Hepatocyte (in vitro differentiated cells): ENCODE results near the gene PINLYP. TPM values are rescaled to one million over a fixed set of nuclear protein-coding genes. Genes with fewer than 3 reads are reported as not detected.

Source experiments
- DNase-seq: peaks from one replicate; pipeline ENCODE4 v3.0.0-alpha.2; 2016; ENCODE audit warnings: low spot score
- H2AFZ ChIP-seq: fragments of 200-600 bp; sonication (generic); 2 replicates; pipeline ENCODE4 v1.6.0; 2016; ENCODE audit warnings: antibody characterized with exemption, mild to moderate bottlenecking
- H3K27ac ChIP-seq: fragments of 200-600 bp; sonication (generic); 2 replicates; pipeline ENCODE4 v1.5.1; 2016; ENCODE audit warnings: mild to moderate bottlenecking
- H3K27me3 ChIP-seq: fragments of 200-600 bp; sonication (generic); 2 replicates; pipeline ENCODE4 v1.6.1; 2016
- H3K36me3 ChIP-seq: fragments of 200-600 bp; sonication (generic); replicated peaks from 2 replicates; pipeline ENCODE4 v1.5.1; 2016; ENCODE audit warnings: low read depth; ENCODE audit not compliant: insufficient read depth
- H3K4me1 ChIP-seq: fragments of 200-600 bp; sonication (generic); 2 replicates; pipeline ENCODE4 v1.5.1; 2016; ENCODE audit warnings: mild to moderate bottlenecking, moderate library complexity; ENCODE audit not compliant: insufficient read depth
- H3K4me2 ChIP-seq: fragments of 200-600 bp; sonication (generic); 2 replicates; pipeline ENCODE4 v1.6.0; 2016
- H3K4me3 ChIP-seq: fragments of 200-600 bp; sonication (generic); 2 replicates; pipeline ENCODE4 v1.5.1; 2016; ENCODE audit warnings: mild to moderate bottlenecking
- H3K79me2 ChIP-seq: fragments of 200-600 bp; sonication (generic); 2 replicates; pipeline ENCODE4 v1.6.0; 2017; ENCODE audit warnings: mild to moderate bottlenecking
- H3K9me2 ChIP-seq: fragments of 200-600 bp; sonication (generic); replicated peaks from 2 replicates; pipeline ENCODE4 v1.6.0; 2017; ENCODE audit warnings: mild to moderate bottlenecking; ENCODE audit not compliant: insufficient read depth
- H3K9me3 ChIP-seq: fragments of 200-600 bp; sonication (generic); 2 replicates; pipeline ENCODE4 v1.5.1; 2016; ENCODE audit warnings: low read depth, mild to moderate bottlenecking
- H4K20me1 ChIP-seq: fragments of 200-600 bp; sonication (generic); 2 replicates; pipeline ENCODE4 v1.6.0; 2016; ENCODE audit warnings: mild to moderate bottlenecking; ENCODE audit not compliant: insufficient read depth, poor library complexity, severe bottlenecking
- EZH2 ChIP-seq: fragments of 200-600 bp; sonication (generic); IDR thresholded peaks from 2 replicates; pipeline ENCODE4 v1.6.1; 2016; ENCODE audit warnings: antibody characterized with exemption, mild to moderate bottlenecking, borderline replicate concordance
- EZH2phosphoT487 ChIP-seq: fragments of 200-600 bp; sonication (generic); IDR thresholded peaks from one replicate; pipeline ENCODE4 v1.6.1; 2018; ENCODE audit warnings: antibody characterized with exemption, mild to moderate bottlenecking, low read depth, moderate library complexity; ENCODE audit not compliant: unreplicated experiment, severe bottlenecking
- WGBS: methylation state at CpG from one replicate; pipeline ENCODE4 v1.1.6; 2016; ENCODE audit warnings: low lambda C conversion rate; ENCODE audit errors: missing lambda C conversion rate; 5-methylcytosine and 5-hydroxymethylcytosine counted together
- polyA plus RNA-seq: library from polyadenylated mRNA; unstranded; fragments of >200 nt; fragmentation: Nextera tagmentation; extraction: Ambion mirVana; gene quantifications from 2 replicates; pipeline ENCODE4 v1.2.1, GENCODE V29; 2016
- total RNA-seq: library from RNA; depleted of rRNA; stranded (reverse); fragments of >200 nt; gene quantifications from 2 replicates; pipeline ENCODE4 v1.2.3, GENCODE V29; 2014
- TF ChIP-seq, protein P1 (sequence below): fragments of 200-600 bp; sonication (generic); IDR thresholded peaks from 2 replicates; pipeline ENCODE4 v1.5.1; 2016; ENCODE audit warnings: antibody characterized with exemption, mild to moderate bottlenecking; ENCODE audit not compliant: poor library complexity

Gene PINLYP
- total and polyA plus RNA-seq, 2 experiments from 2014 or later, result 4.6 to 11.4 TPM

DNA sequence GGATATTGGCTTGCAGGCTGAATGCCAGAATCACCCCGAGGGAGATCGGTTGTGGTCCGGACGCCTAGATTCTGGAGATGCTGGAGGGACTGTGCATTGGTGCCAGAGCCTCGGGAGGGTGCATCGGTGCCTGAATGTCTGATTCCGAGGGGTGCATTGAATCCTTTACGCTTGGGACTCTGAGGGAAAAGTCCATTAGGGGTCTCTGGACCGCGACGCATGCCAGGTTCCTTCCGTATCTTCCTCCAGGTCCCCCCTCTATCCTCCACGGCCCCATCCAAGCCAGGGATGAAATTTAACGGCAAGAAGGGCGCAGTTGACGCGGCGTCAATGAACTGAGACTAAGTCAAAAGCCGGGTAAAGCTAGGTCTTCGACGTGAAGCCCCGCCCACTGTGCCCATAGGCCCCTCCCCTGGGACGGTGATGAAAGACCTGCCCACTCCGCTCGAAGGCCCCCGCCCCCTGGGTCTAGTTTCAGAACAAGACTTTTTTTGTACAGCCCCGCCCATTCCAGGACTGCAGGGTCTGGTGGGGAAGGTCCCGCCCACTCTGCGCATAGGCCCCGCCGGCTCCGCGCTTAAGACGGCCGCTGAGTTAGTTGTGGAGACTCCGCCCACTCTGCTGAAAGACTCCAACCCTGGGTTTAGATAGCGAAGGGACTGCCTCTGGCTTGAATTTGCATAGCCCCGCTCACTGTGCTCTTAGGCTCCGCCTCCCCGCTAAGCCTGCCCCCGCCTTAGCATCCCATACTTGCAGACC lies 41.9 kb upstream of the PINLYP start:
- Histone ChIP-seq H3K27me3 (no peaks in the 10 kb centered on the region), H3K9me3 (no peaks in the 10 kb centered on the region), H2AFZ (peak overlapping the region; percentile 75), H4K20me1 (no peaks in the 10 kb centered on the region), H3K4me3 (peak overlapping the region; percentile 25), H3K9me2 (no peaks in the 10 kb centered on the region), H3K4me2 (peak overlapping the region; percentile 85), H3K36me3 (no peaks in the 10 kb centered on the region), H3K4me1 (peaks cover 7% of the 10 kb centered on the region), H3K79me2 (no peaks in the 10 kb centered on the region), H3K27ac (peak overlapping the region; percentile 84)
- WGBS, result 2% methylated on average over 33 of the region's 41 CpGs
- DNase-seq, result peak; percentile 100
- TF ChIP-seq, protein P1, sequence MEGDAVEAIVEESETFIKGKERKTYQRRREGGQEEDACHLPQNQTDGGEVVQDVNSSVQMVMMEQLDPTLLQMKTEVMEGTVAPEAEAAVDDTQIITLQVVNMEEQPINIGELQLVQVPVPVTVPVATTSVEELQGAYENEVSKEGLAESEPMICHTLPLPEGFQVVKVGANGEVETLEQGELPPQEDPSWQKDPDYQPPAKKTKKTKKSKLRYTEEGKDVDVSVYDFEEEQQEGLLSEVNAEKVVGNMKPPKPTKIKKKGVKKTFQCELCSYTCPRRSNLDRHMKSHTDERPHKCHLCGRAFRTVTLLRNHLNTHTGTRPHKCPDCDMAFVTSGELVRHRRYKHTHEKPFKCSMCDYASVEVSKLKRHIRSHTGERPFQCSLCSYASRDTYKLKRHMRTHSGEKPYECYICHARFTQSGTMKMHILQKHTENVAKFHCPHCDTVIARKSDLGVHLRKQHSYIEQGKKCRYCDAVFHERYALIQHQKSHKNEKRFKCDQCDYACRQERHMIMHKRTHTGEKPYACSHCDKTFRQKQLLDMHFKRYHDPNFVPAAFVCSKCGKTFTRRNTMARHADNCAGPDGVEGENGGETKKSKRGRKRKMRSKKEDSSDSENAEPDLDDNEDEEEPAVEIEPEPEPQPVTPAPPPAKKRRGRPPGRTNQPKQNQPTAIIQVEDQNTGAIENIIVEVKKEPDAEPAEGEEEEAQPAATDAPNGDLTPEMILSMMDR, result no peak
- TF ChIP-seq EZH2phosphoT487 (no peak), EZH2 (no peak)

DNA sequence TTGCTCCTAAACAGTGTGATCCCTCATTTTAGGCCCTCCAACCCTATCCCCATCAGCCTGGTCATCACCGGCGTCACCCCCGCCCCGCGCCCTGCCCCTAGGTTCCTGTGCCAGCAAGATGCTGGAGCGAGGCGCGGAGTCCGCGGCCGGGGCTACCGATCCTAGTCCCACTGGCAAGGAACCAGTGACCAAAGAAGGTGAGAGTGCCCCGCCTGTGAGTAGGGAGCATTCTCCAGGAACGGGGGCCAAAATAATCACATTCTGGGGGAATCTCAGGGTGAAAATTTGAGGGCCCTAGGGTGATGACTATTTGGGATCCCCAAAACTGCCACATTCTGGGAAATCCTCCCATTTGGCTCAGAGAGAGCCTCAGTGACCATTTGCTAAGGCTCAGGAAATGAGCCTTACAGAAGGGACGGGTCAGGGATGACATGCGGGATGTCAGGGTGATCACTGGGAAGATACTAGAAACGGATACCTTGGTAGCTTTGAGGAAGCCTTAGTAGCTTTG lies 41.2 kb upstream of the PINLYP start:
- no peaks in the 10 kb centered on the region for H3K79me2 ChIP-seq
- H3K27me3 ChIP-seq, result no peaks in the 10 kb centered on the region
- no peak overlapping the region for H3K4me3 ChIP-seq
- H3K9me2 ChIP-seq, result no peaks in the 10 kb centered on the region
- H3K27ac ChIP-seq, result peak overlapping the region; percentile 32
- H4K20me1 ChIP-seq, result no peaks in the 10 kb centered on the region
- TF ChIP-seq, protein P1, result no peak
- no peak for TF ChIP-seq EZH2
- WGBS, result 23% methylated on average over 17 of the region's 17 CpGs
- H2AFZ ChIP-seq, result no peak overlapping the region
- H3K4me1 ChIP-seq, result peaks cover 7% of the 10 kb centered on the region
- H3K9me3 ChIP-seq, result no peaks in the 10 kb centered on the region
- H3K4me2 ChIP-seq, result peak overlapping the region; percentile 69
- no peak for DNase-seq
- H3K36me3 ChIP-seq, result peaks cover 3% of the 10 kb centered on the region

DNA sequence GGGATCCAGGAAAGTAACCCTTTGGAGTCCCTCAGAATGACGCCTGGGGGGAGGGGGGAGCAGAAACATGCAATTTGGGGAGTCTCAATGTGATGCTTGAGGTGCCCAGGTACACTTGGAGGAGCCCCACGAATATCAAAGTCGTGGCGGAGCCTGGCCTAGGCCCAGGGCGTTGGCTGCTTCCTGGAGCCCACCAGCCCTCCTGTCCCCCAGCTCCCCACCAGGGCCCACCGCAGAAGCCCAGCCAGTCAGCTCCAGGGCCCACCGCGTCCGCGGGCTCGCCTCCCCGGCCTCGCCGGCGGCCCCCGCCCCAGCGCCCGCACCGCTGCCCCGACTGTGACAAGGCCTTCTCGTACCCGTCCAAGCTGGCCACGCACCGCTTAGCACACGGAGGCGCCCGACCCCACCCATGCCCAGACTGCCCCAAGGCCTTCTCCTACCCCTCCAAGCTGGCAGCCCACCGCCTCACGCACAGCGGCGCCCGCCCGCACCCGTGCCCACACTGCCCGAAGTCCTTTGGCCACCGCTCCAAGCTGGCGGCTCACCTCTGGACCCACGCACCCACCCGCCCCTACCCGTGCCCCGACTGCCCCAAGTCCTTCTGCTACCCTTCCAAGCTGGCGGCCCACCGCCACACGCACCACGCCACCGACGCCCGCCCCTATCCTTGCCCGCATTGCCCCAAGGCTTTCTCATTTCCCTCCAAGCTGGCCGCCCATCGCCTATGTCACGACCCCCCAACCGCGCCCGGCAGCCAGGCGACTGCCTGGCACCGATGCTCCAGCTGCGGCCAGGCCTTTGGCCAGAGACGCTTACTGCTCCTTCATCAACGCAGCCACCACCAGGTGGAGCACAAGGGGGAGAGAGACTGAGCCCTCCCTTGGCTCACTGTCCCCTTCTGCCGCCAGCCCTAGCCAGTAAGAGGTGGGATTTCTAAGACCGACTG lies 40.5 kb upstream of the PINLYP start:
- Histone ChIP-seq H4K20me1 (no peaks in the 10 kb centered on the region), H3K27me3 (no peaks in the 10 kb centered on the region), H3K4me2 (peak overlapping the region; percentile 69), H3K27ac (peak overlapping the region; percentile 32), H2AFZ (no peak overlapping the region), H3K4me3 (no peak overlapping the region), H3K4me1 (peaks cover 7% of the 10 kb centered on the region), H3K9me2 (no peaks in the 10 kb centered on the region), H3K36me3 (peaks cover 4% of the 10 kb centered on the region), H3K79me2 (no peaks in the 10 kb centered on the region), H3K9me3 (no peaks in the 10 kb centered on the region)
- peak; percentile 75 for DNase-seq
- TF ChIP-seq, protein P1, result peak; percentile 49
- TF ChIP-seq EZH2phosphoT487, result no peak
- 78% methylated on average over 33 of the region's 62 CpGs for WGBS
